Breast epithelium (tissue), 4 donors: ENCODE measurements around the gene SCYGR6. TPM values are rescaled to one million over a fixed set of nuclear protein-coding genes. Genes with fewer than 3 reads are reported as not detected.

Experiments used
- DNase-seq, 2 donors: peaks; one replicate each; pipeline ENCODE4 v3.0.0-alpha.2; 2019; ENCODE audit warnings: low spot score in 2 of 2
- H3K27ac ChIP-seq, 2 donors: fragments of 200-600 bp; sonication (generic) in 1 of 2; one replicate each; pipeline ENCODE4 v1.5.1; 2016 to 2019; ENCODE audit warnings: mild to moderate bottlenecking in 1 of 2
- H3K27me3 ChIP-seq, 2 donors: fragments of 200-600 bp; sonication (generic) in 1 of 2; one replicate each; pipeline versions ENCODE4 v1.5.1 to v1.6.0; 2017 to 2019; ENCODE audit warnings: control low read depth in 1 of 2, mild to moderate bottlenecking in 1 of 2
- H3K36me3 ChIP-seq: fragments of 200-600 bp; one replicate; pipeline ENCODE4 v1.5.1; 2019
- H3K4me1 ChIP-seq, 2 donors: fragments of 200-600 bp; sonication (generic); one replicate each; pipeline ENCODE4 v1.5.1; 2016 to 2019; ENCODE audit warnings: control low read depth in 1 of 2
- H3K4me3 ChIP-seq, 3 donors: fragments of 200-600 bp; sonication (generic); 1 replicate in 2 of 3; 2 replicates in 1 of 3; pipeline ENCODE4 v1.5.1; 2016 to 2019; ENCODE audit warnings: mild to moderate bottlenecking in 3 of 3, moderate library complexity in 2 of 3
- H3K9me3 ChIP-seq, 2 donors: fragments of 200-600 bp; sonication (generic) in 1 of 2; one replicate each; pipeline ENCODE4 v1.5.1; 2016 to 2019; ENCODE audit warnings: control low read depth in 1 of 2
- POLR2A ChIP-seq: fragments of 450-650 bp; IDR thresholded peaks from one replicate; pipeline ENCODE4 v1.6.1; 2016; ENCODE audit warnings: antibody characterized with exemption, mild to moderate bottlenecking, moderate library complexity
- POLR2AphosphoS5 ChIP-seq, 3 donors: sonication (generic); formaldehyde crosslinking; IDR thresholded peaks; one replicate each; pipeline ENCODE4 v1.6.1; 2017; ENCODE audit warnings: antibody characterized with exemption in 3 of 3
- intact Hi-C: fragments of 100-400 bp; cut with DNase I; formaldehyde crosslinking; loops from one replicate; pipeline ENCODE4 v1.15.1; 2023; ENCODE audit warnings: low total_unique reads
- total RNA-seq, 3 donors: library from RNA; depleted of rRNA; stranded (reverse); fragments of >200 nt; gene quantifications; one replicate each; pipeline ENCODE4 v1.1.0, GENCODE V29; 2016
- TF ChIP-seq, protein P1 (sequence below), 3 donors: fragments of 450-650 bp; IDR thresholded peaks; one replicate each; pipeline ENCODE4 v1.5.1; 2016 to 2017; ENCODE audit warnings: antibody characterized with exemption in 3 of 3, mild to moderate bottlenecking in 3 of 3, moderate library complexity in 3 of 3

The SCYGR6 gene
- total RNA-seq, 3 donors from 2014 or later = not detected

- Histone ChIP-seq H3K9me3 (no peaks in the 10 kb centered on the region), H3K4me3 (no peak overlapping the region), H3K4me1 (no peaks in the 10 kb centered on the region), H3K27ac (no peak overlapping the region), H3K36me3 (no peaks in the 10 kb centered on the region), H3K27me3 (no peaks in the 10 kb centered on the region)
- TF ChIP-seq POLR2AphosphoS5 (IDR thresholded peaks at IDR 0.05) = no peak
- TF ChIP-seq, protein P1, sequence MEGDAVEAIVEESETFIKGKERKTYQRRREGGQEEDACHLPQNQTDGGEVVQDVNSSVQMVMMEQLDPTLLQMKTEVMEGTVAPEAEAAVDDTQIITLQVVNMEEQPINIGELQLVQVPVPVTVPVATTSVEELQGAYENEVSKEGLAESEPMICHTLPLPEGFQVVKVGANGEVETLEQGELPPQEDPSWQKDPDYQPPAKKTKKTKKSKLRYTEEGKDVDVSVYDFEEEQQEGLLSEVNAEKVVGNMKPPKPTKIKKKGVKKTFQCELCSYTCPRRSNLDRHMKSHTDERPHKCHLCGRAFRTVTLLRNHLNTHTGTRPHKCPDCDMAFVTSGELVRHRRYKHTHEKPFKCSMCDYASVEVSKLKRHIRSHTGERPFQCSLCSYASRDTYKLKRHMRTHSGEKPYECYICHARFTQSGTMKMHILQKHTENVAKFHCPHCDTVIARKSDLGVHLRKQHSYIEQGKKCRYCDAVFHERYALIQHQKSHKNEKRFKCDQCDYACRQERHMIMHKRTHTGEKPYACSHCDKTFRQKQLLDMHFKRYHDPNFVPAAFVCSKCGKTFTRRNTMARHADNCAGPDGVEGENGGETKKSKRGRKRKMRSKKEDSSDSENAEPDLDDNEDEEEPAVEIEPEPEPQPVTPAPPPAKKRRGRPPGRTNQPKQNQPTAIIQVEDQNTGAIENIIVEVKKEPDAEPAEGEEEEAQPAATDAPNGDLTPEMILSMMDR (IDR thresholded peaks at IDR 0.05) = no peak
- no peak for TF ChIP-seq POLR2A
- intact Hi-C loops = no loop called here
- DNase-seq = no peak
These were observed 23.0 kb downstream of the SCYGR6 start for GRCh38 chr2:227701556-227701955.

DNA sequence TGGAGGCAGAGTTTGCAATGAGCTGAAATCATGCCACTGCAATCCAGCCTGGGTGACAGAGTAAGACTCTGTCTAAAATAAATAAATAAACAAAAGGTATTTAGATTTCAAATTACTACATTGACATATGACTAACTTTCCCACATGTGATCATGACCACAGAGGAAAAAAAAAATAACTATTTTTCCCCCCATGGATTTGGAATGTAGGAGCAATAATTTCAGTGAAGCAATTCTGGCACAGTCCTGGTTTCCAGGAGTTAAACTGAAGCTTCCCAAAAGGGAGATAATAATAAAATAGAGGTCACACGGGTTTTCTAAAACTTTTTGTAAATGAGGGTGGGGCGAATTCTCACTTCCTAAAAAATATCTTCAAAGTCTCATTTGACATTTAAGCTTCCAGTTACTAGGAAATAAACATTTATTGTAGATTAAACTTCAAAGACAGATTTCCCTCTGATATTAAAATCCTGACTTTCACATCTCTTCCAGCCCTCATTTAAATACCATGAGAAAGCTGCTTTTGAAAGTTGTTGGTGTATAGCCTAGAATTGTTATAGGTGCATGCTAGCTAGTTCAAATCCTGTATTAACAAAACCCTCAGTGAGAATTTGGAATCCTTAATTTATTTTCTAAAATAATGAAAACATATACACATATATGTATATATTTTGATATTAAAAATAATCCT is 27.4 kb downstream of the SCYGR6 start:
- intact Hi-C loops = no loop called here
- H3K27ac ChIP-seq = no peak overlapping the region
- TF ChIP-seq, protein P1 (IDR thresholded peaks at IDR 0.05) = no peak
- no peak for TF ChIP-seq POLR2A
- no peaks in the 10 kb centered on the region for H3K36me3 ChIP-seq
- DNase-seq = no peak
- H3K27me3 ChIP-seq = no peaks in the 10 kb centered on the region
- H3K9me3 ChIP-seq = no peaks in the 10 kb centered on the region
- no peaks in the 10 kb centered on the region for H3K4me1 ChIP-seq
- no peak overlapping the region for H3K4me3 ChIP-seq

DNA sequence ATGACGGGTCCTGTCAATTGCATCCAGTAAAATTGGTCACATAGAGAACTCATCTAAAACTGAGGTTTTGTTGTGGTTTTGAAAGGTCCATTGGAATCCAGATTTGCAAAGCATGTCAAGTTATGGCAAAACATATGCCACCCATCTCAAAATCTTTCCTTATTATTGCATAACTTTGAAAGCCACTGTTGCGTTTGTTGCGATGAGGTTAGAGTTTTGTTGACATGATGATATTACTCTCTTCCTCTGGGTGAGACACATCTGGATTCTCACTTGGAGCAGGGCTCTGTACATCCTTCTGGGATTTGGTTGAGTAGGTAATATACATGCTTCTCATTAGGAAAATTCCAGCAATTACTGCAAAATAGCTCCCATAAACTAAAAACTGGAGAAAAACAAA is 37.4 kb downstream of the SCYGR6 start:
- Histone ChIP-seq H3K4me1 (no peaks in the 10 kb centered on the region), H3K9me3 (no peaks in the 10 kb centered on the region), H3K27me3 (no peaks in the 10 kb centered on the region), H3K4me3 (no peak overlapping the region), H3K27ac (no peak overlapping the region), H3K36me3 (no peaks in the 10 kb centered on the region)
- no peak for TF ChIP-seq POLR2AphosphoS5 (IDR thresholded peaks at IDR 0.05)
- no peak for TF ChIP-seq POLR2A
- TF ChIP-seq, protein P1 (IDR thresholded peaks at IDR 0.05) = no peak
- DNase-seq = no peak
- intact Hi-C loops = no loop called here

DNA sequence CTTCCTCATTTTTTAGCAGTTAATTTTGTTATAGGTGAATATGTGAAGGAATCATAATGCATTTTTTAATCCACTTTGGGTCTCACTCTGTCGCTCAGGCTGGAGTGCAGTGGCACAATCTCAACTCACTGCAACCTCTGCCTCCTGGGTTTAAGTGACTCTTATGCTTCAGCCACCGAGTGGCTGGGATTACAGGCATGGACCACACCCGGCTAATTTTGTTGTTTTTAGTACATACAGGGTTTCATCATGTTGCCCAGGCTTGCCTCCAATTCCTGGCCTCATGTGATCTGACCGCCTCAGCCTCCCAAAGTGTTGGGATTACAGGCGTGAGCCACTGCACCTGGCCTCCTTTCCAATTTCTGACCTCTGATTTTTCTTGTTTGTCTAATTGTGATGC is 40.3 kb downstream of the SCYGR6 start:
- intact Hi-C loops = no loop called here
- Histone ChIP-seq H3K4me3 (no peak overlapping the region), H3K27ac (no peak overlapping the region), H3K36me3 (no peaks in the 10 kb centered on the region), H3K4me1 (no peaks in the 10 kb centered on the region), H3K9me3 (no peaks in the 10 kb centered on the region), H3K27me3 (no peaks in the 10 kb centered on the region)
- TF ChIP-seq, protein P1 (IDR thresholded peaks at IDR 0.05) = no peak
- TF ChIP-seq POLR2A (no peak), POLR2AphosphoS5 (IDR thresholded peaks at IDR 0.05) (no peak)
- no peak for DNase-seq

GRCh38 chr2:227677928-227678327 is 46.6 kb downstream of the SCYGR6 start:
- Histone ChIP-seq H3K27ac (no peak overlapping the region), H3K4me3 (no peak overlapping the region), H3K9me3 (no peaks in the 10 kb centered on the region), H3K36me3 (no peaks in the 10 kb centered on the region), H3K4me1 (no peaks in the 10 kb centered on the region), H3K27me3 (no peaks in the 10 kb centered on the region)
- DNase-seq = no peak
- TF ChIP-seq POLR2AphosphoS5 (IDR thresholded peaks at IDR 0.05) = no peak
- TF ChIP-seq, protein P1 (IDR thresholded peaks at IDR 0.05) = no peak
- TF ChIP-seq POLR2A = no peak
- intact Hi-C loops = no loop called here
